ENCODE measurements around the gene DUSP28. TPM values are rescaled to one million over a fixed set of nuclear protein-coding genes. Genes with fewer than 3 reads are reported as not detected.

Gene DUSP28
- total and polyA plus RNA-seq, 10 of the 15 experiments (the other 5 are each of a cell fraction or from before 2014, with no cell fraction given) = 2.5 to 12.5 (median 6.4) TPM

DNA sequence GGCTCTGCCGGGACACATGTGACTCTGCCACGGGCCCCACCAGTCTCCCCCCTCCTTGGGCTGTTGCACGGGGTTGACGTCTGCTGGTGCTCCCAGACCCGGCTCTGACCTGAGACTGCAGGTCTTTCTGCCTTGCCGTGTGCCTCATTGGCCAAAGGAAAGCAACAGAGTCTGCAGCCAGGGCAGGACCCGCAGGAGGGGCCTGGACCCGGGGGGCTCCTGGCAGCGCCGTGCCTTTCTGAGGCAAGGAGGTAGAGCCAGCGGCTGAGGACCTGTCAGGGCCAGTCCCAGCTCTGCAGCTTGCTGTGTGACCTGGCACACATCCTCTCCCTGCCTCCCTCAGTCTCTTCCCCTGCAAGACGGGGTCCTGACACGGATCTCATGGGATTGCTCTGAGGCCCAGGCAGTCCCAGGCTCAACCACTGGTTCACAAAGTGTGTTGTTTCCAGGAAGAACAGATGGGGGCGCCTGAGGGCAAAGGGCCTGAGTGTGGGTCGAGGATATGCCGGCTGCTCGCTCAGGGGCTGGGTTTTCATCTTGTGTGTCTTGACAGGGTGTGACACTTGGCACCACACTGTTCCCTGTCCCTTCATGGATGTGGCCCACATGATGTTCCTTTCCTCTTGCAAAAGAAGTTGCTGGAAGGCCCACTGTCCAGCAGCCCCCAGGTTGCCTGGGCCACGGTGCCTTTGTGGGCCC is 35.4 kb downstream of the DUSP28 start:
- Histone ChIP-seq H3K79me2 (ENCODE audit: control insufficient read depth, insufficient read depth, low read length) (no peaks in the 10 kb centered on the region), H3K4me3 (no peak overlapping the region), H3K27me3 (replicated peaks in 1 of 2; ENCODE audit: control insufficient read depth in 2 of 2, insufficient read depth in 2 of 2, low read length in 1 of 2) (no peaks in the 10 kb centered on the region), H3K4me2 (ENCODE audit: control insufficient read depth, insufficient read depth) (no peak overlapping the region), H3K9ac (ENCODE audit: control insufficient read depth, insufficient read depth, low read length) (no peak overlapping the region), H3K9me3 (replicated peaks; ENCODE audit: control insufficient read depth, insufficient read depth, low read length) (no peaks in the 10 kb centered on the region), H3K4me1 (ENCODE audit: control insufficient read depth, insufficient read depth, low read length) (no peaks in the 10 kb centered on the region; the same call in 1 of the 2 replicates), H3K36me3 (ENCODE audit: control insufficient read depth in 2 of 2, insufficient read depth in 2 of 2, low read length in 1 of 2) (peaks cover 2 to 24% of the 10 kb centered on the region in 2 experiments; a peak in 3 of 4 replicates), H4K20me1 (ENCODE audit: control insufficient read depth, insufficient read depth) (no peaks in the 10 kb centered on the region), H2AFZ (ENCODE audit: control insufficient read depth, low read depth, low read length) (no peak overlapping the region), H3K27ac (ENCODE audit: control insufficient read depth, insufficient read depth) (no peak overlapping the region)
- intact Hi-C loops (cut with micrococcal nuclease; ENCODE audit: unreplicated experiment) = no loop called here
- TF ChIP-seq, protein P1, sequence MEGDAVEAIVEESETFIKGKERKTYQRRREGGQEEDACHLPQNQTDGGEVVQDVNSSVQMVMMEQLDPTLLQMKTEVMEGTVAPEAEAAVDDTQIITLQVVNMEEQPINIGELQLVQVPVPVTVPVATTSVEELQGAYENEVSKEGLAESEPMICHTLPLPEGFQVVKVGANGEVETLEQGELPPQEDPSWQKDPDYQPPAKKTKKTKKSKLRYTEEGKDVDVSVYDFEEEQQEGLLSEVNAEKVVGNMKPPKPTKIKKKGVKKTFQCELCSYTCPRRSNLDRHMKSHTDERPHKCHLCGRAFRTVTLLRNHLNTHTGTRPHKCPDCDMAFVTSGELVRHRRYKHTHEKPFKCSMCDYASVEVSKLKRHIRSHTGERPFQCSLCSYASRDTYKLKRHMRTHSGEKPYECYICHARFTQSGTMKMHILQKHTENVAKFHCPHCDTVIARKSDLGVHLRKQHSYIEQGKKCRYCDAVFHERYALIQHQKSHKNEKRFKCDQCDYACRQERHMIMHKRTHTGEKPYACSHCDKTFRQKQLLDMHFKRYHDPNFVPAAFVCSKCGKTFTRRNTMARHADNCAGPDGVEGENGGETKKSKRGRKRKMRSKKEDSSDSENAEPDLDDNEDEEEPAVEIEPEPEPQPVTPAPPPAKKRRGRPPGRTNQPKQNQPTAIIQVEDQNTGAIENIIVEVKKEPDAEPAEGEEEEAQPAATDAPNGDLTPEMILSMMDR (IDR thresholded peaks at IDR 0.05 in 2 of 3, conservative IDR thresholded peaks at IDR 0.05 in 1 of 3; ENCODE audit: control insufficient read depth in 2 of 3, extremely low read depth in 1 of 3, insufficient read depth in 1 of 3, low read depth in 3 of 3, low read length in 3 of 3) = peak; percentile 33 to 45 (median 42); a peak in 5 of 6 replicates
- TF ChIP-seq RAD21 (IDR thresholded peaks at IDR 0.05; ENCODE audit: insufficient read depth, low read depth, low read length) (peak; percentile 52; the same call in 1 of the 2 replicates), SMC3 (IDR thresholded peaks at IDR 0.05; ENCODE audit: borderline replicate concordance, low read length) (peak; percentile 55), BCL11A (IDR thresholded peaks at IDR 0.05; ENCODE audit: low read depth, low read length) (no peak), MEF2A (IDR thresholded peaks at IDR 0.05; ENCODE audit: insufficient read depth, low read depth, low read length) (no peak)
- ChIA-PET POLR2A (no interaction called here), CTCF (no interaction called here), SMC1A (ENCODE audit: uncharacterized antibody, unreplicated experiment) (no interaction called here), RAD21 (ENCODE audit: unreplicated experiment) (no interaction called here)
- ATAC-seq (peak; percentile 68), DNase-seq (ENCODE audit: low read depth, low spot score) (no peak), FAIRE-seq (no peak)
- in situ Hi-C loops (cut with MboI) = no loop called here
- BruUV-seq (replicated peaks) = no TSS peak
- WGBS (ENCODE audit: insufficient coverage, insufficient replicate concordance, low lambda C conversion rate, missing lambda C conversion rate) = 75% methylated on average over 16 of the region's 18 CpGs
